Transverse colon (tissue), 4 donors: ENCODE data around the gene FANCC. TPM values are rescaled to one million over a fixed set of nuclear protein-coding genes. Genes with fewer than 3 reads are reported as not detected.
A peak's percentile ranks its signal among the peaks of the same experiment; 100 is the strongest.

Source experiments
- DNase-seq: peaks from one replicate; pipeline ENCODE4 v3.0.0-alpha.2; 2019
- H3K27ac ChIP-seq, 4 donors: fragments of 200-600 bp; sonication (generic); 2 replicates each; pipeline ENCODE4 v1.5.1; 2016 to 2018; ENCODE audit warnings: inconsistent platforms in 4 of 4
- H3K27me3 ChIP-seq: fragments of 200-600 bp; sonication (generic); 2 replicates; pipeline ENCODE4 v1.5.1; 2017; ENCODE audit warnings: inconsistent platforms
- H3K36me3 ChIP-seq, 4 donors: fragments of 200-600 bp; sonication (generic); 2 replicates each; pipeline ENCODE4 v1.5.1; 2017 to 2019; ENCODE audit warnings: inconsistent platforms in 4 of 4
- H3K4me1 ChIP-seq, 4 donors: fragments of 200-600 bp; sonication (generic); 2 replicates each; pipeline ENCODE4 v1.5.1; 2017 to 2020; ENCODE audit warnings: inconsistent platforms in 4 of 4
- H3K4me3 ChIP-seq, 4 donors: fragments of 200-600 bp; sonication (generic); 1 replicate in 1 of 4; 2 replicates in 3 of 4; pipeline versions ENCODE4 v1.5.1 to v1.6.1; 2017 to 2019; ENCODE audit warnings: inconsistent platforms in 4 of 4
- H3K9me3 ChIP-seq, 2 donors: fragments of 200-600 bp; sonication (generic); 2 replicates each; pipeline ENCODE4 v1.5.1; 2017 to 2019; ENCODE audit warnings: inconsistent platforms in 2 of 2
- CTCF ChIP-seq, 5 experiments: fragments of 200-600 bp in 3 of 5; fragments of 450-650 bp in 2 of 5; sonication (generic) in 3 of 5; IDR thresholded peaks; 1 replicate in 2 of 5; 2 replicates in 3 of 5; pipeline ENCODE4 v1.5.1; 2016 to 2017; ENCODE audit warnings: antibody characterized with exemption in 5 of 5, inconsistent platforms in 3 of 5, mild to moderate bottlenecking in 2 of 5, moderate library complexity in 1 of 5
- EP300 ChIP-seq: sonication (generic); formaldehyde crosslinking; IDR thresholded peaks from one replicate; pipeline ENCODE4 v1.6.1; 2017; ENCODE audit warnings: antibody characterized with exemption, low read depth
- POLR2A ChIP-seq: fragments of 450-650 bp; IDR thresholded peaks from one replicate; pipeline ENCODE4 v1.6.1; 2016; ENCODE audit warnings: antibody characterized with exemption, mild to moderate bottlenecking, moderate library complexity
- POLR2AphosphoS5 ChIP-seq, 3 donors: sonication (generic); formaldehyde crosslinking; IDR thresholded peaks; one replicate each; pipeline ENCODE4 v1.6.1; 2016; ENCODE audit warnings: antibody characterized with exemption in 3 of 3
- WGBS, 2 donors: methylation state at CpG; one replicate each; pipeline ENCODE4 v1.1.5; 2018; ENCODE audit warnings: low coverage in 1 of 2; 5-methylcytosine and 5-hydroxymethylcytosine counted together
- in situ Hi-C, 4 donors: fragments of 200-750 bp; cut with MboI; loops; one replicate each; pipeline versions ENCODE4 v1.15.0 to v1.15.1; 2017; ENCODE audit warnings: low sequenced_read_pairs in 3 of 4, low pct_ligation_motif_present in 1 of 4, low pct_unique_long_range_greater_than_20kb in 1 of 4
- intact Hi-C: fragments of 100-400 bp; cut with DNase I; formaldehyde crosslinking; loops from one replicate; pipeline ENCODE4 v1.15.1; 2023; ENCODE audit warnings: low total_unique reads
- total RNA-seq, 4 donors: library from RNA; depleted of rRNA; stranded (reverse); fragments of >200 nt; gene quantifications; one replicate each; pipeline ENCODE4 v1.1.0, GENCODE V29; 2016

FANCC gene
- total RNA-seq, 4 donors from 2014 or later = 4.0 to 10.3 (median 9.5) TPM

- no peaks in the 10 kb centered on the region for H3K27me3 ChIP-seq
- intact Hi-C loops (no loop called here), in situ Hi-C loops (no loop called here)
- no peaks in the 10 kb centered on the region for H3K36me3 ChIP-seq
- H3K9me3 ChIP-seq = no peaks in the 10 kb centered on the region
- WGBS, 2 donors = 77 to 89% methylated on average over 1 of the region's 1 CpG
- no peak overlapping the region for H3K27ac ChIP-seq
- DNase-seq = no peak
- H3K4me1 ChIP-seq = peaks cover 0 to 5% (median 0%) of the 10 kb centered on the region in 4 donors
- H3K4me3 ChIP-seq = no peak overlapping the region
- TF ChIP-seq CTCF (IDR thresholded peaks at IDR 0.05) (no peak), POLR2AphosphoS5 (IDR thresholded peaks at IDR 0.05) (no peak), EP300 (no peak), POLR2A (no peak)
Measured at GRCh38 chr9:95171596-95171995, 145.9 kb downstream of the FANCC start.

- TF ChIP-seq POLR2A (no peak), EP300 (no peak), POLR2AphosphoS5 (IDR thresholded peaks at IDR 0.05) (no peak)
- WGBS, 2 donors = 64 to 67% methylated on average over 4 of the region's 4 CpGs
- Histone ChIP-seq H3K27me3 (no peaks in the 10 kb centered on the region), H3K4me1 (peaks cover 0 to 5% (median 0%) of the 10 kb centered on the region in 4 donors), H3K9me3 (no peaks in the 10 kb centered on the region), H3K27ac (no peak overlapping the region), H3K4me3 (no peak overlapping the region), H3K36me3 (no peaks in the 10 kb centered on the region)
- in situ Hi-C loops (no loop called here), intact Hi-C loops (no loop called here)
- no peak for DNase-seq
Measured at GRCh38 chr9:95171001-95171400, 146.5 kb downstream of the FANCC start.

- intact Hi-C loops (no loop called here), in situ Hi-C loops (no loop called here)
- TF ChIP-seq CTCF (IDR thresholded peaks at IDR 0.05) (peak; percentile 65 to 89 (median 83)), POLR2A (no peak)
- H3K4me3 ChIP-seq = no peak overlapping the region
- H3K4me1 ChIP-seq = peaks cover 0 to 5% (median 0%) of the 10 kb centered on the region in 4 donors
- no peak overlapping the region for H3K27ac ChIP-seq
- WGBS, 2 donors = 46 to 51% methylated on average over 2 to 4 of the region's 4 CpGs
- H3K36me3 ChIP-seq = peaks cover 0 to 5% (median 0%) of the 10 kb centered on the region in 4 donors
- peak; percentile 52 for DNase-seq
- H3K9me3 ChIP-seq = peaks cover 0 to 4% of the 10 kb centered on the region in 2 donors
- no peaks in the 10 kb centered on the region for H3K27me3 ChIP-seq
Measured at GRCh38 chr9:95167998-95168397, 149.5 kb downstream of the FANCC start.

- in situ Hi-C loops = no loop called here
- WGBS, 2 donors = 86 to 97% methylated on average over 1 of the region's 1 CpG
Measured at GRCh38 chr9:95165004-95165403, 152.5 kb downstream of the FANCC start.

More at GRCh38 chr9:95165004-95165403, 152.5 kb downstream of the FANCC start:
- Histone ChIP-seq H3K36me3 (peaks cover 0 to 5% (median 0%) of the 10 kb centered on the region in 4 donors), H3K4me1 (no peaks in the 10 kb centered on the region), H3K9me3 (peaks cover 0 to 4% of the 10 kb centered on the region in 2 donors), H3K4me3 (no peak overlapping the region), H3K27ac (no peak overlapping the region), H3K27me3 (no peaks in the 10 kb centered on the region)
- intact Hi-C loops = no loop called here
- no peak for DNase-seq
- TF ChIP-seq EP300 (no peak), CTCF (IDR thresholded peaks at IDR 0.05) (no peak), POLR2A (no peak), POLR2AphosphoS5 (IDR thresholded peaks at IDR 0.05) (no peak)
